Parathyroid adenoma (tissue), 2 donors: Measurements from ENCODE around the gene PLEKHD1.

ENCODE experiments used
- H2AFZ ChIP-seq: fragments of 300-600 bp; sonication (generic); one replicate; pipeline ENCODE4 v1.7.0; 2017; ENCODE audit warnings: antibody characterized with exemption, mild to moderate bottlenecking
- H3K27ac ChIP-seq: fragments of 300-600 bp; sonication (generic); one replicate; pipeline ENCODE4 v1.7.0; 2017
- H3K27me3 ChIP-seq: fragments of 300-600 bp; sonication (generic); one replicate; pipeline ENCODE4 v1.7.0; 2017; ENCODE audit warnings: low read length; ENCODE audit not compliant: control insufficient read depth, insufficient read depth
- H3K36me3 ChIP-seq: fragments of 300-600 bp; sonication (generic); one replicate; pipeline ENCODE4 v1.7.0; 2017; ENCODE audit warnings: low read length; ENCODE audit not compliant: control insufficient read depth, insufficient read depth
- H3K4me1 ChIP-seq: fragments of 300-600 bp; sonication (generic); one replicate; pipeline ENCODE4 v1.7.0; 2017; ENCODE audit warnings: control low read depth
- H3K4me2 ChIP-seq: fragments of 300-600 bp; sonication (generic); one replicate; pipeline ENCODE4 v1.7.0; 2017; ENCODE audit warnings: low read length
- H3K4me3 ChIP-seq: fragments of 300-600 bp; sonication (generic); one replicate; pipeline ENCODE4 v1.7.0; 2017; ENCODE audit warnings: low read depth, low read length
- H3K79me2 ChIP-seq: fragments of 300-600 bp; sonication (generic); one replicate; pipeline ENCODE4 v1.7.0; 2017; ENCODE audit warnings: control low read depth
- H3K9ac ChIP-seq: fragments of 300-600 bp; sonication (generic); one replicate; pipeline ENCODE4 v1.7.0; 2017; ENCODE audit warnings: mild to moderate bottlenecking
- H3K9me3 ChIP-seq: fragments of 300-600 bp; sonication (generic); one replicate; pipeline ENCODE4 v1.7.0; 2017; ENCODE audit warnings: low read length; ENCODE audit not compliant: control insufficient read depth
- CTCF ChIP-seq: fragments of 300-600 bp; sonication (generic); IDR thresholded peaks from one replicate; pipeline ENCODE4 v1.7.0; 2017; ENCODE audit warnings: antibody characterized with exemption, mild to moderate bottlenecking
- donor health status: primary hyperparathyroidism.

Gene PLEKHD1

GRCh38 chr14:69505338-69506240 lies 21.1 kb downstream of the PLEKHD1 start:
- H3K27me3 ChIP-seq = no peaks in the 10 kb centered on the region
- H3K36me3 ChIP-seq = no peaks in the 10 kb centered on the region
- H3K9ac ChIP-seq = no peak overlapping the region
- no peak for TF ChIP-seq CTCF
- no peaks in the 10 kb centered on the region for H3K9me3 ChIP-seq
- H3K79me2 ChIP-seq = no peaks in the 10 kb centered on the region
- H2AFZ ChIP-seq = no peak overlapping the region
- no peak overlapping the region for H3K4me2 ChIP-seq
- H3K27ac ChIP-seq = no peak overlapping the region
- no peak overlapping the region for H3K4me3 ChIP-seq
- peaks cover 9% of the 10 kb centered on the region for H3K4me1 ChIP-seq

DNA sequence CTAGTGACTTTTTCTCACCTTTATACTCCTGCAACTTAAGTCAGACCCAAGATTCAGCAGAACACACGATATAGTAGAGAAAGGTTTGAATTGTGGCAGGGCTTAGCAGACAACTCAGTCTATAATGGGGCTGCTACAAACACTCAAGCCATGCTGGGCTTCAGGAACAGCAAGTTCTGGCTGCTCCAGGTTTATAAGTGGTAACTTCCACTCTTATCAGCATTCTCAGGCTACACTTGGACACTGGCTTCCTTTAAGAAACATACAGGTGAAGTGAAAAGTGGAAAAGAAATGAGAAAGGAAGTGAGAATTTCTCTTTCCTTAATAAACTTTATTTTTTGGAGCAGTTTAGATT lies 21.7 kb downstream of the PLEKHD1 start:
- no peak overlapping the region for H3K4me3 ChIP-seq
- H3K79me2 ChIP-seq = no peaks in the 10 kb centered on the region
- no peaks in the 10 kb centered on the region for H3K36me3 ChIP-seq
- H3K27me3 ChIP-seq = no peaks in the 10 kb centered on the region
- H3K9ac ChIP-seq = no peak overlapping the region
- no peak for TF ChIP-seq CTCF
- no peak overlapping the region for H3K27ac ChIP-seq
- no peaks in the 10 kb centered on the region for H3K9me3 ChIP-seq
- H2AFZ ChIP-seq = no peak overlapping the region
- H3K4me2 ChIP-seq = no peak overlapping the region
- peaks cover 5% of the 10 kb centered on the region for H3K4me1 ChIP-seq

- Histone ChIP-seq H3K4me2 (no peak overlapping the region), H3K79me2 (no peaks in the 10 kb centered on the region), H3K9ac (no peak overlapping the region), H3K27ac (no peak overlapping the region), H3K4me3 (no peak overlapping the region), H2AFZ (no peak overlapping the region), H3K4me1 (no peaks in the 10 kb centered on the region), H3K36me3 (no peaks in the 10 kb centered on the region), H3K27me3 (no peaks in the 10 kb centered on the region), H3K9me3 (no peaks in the 10 kb centered on the region)
- TF ChIP-seq CTCF = no peak
Observed at GRCh38 chr14:69518289-69519101, 34.0 kb downstream of the PLEKHD1 start.

GRCh38 chr14:69519204-69520100 lies 34.9 kb downstream of the PLEKHD1 start:
- H3K27me3 ChIP-seq = no peaks in the 10 kb centered on the region
- H3K36me3 ChIP-seq = no peaks in the 10 kb centered on the region
- no peak overlapping the region for H2AFZ ChIP-seq
- H3K4me1 ChIP-seq = no peaks in the 10 kb centered on the region
- H3K9me3 ChIP-seq = no peaks in the 10 kb centered on the region
- H3K9ac ChIP-seq = no peak overlapping the region
- no peak for TF ChIP-seq CTCF
- H3K27ac ChIP-seq = no peak overlapping the region
- no peak overlapping the region for H3K4me3 ChIP-seq
- H3K79me2 ChIP-seq = no peaks in the 10 kb centered on the region
- H3K4me2 ChIP-seq = no peak overlapping the region
